SH-SY5Y (cell line): ENCODE measurements around the gene MTCP1.

Source experiments
- GATA2 ChIP-seq: IDR thresholded peaks from 2 replicates; pipeline ENCODE4 v1.6.1; 2011; ENCODE audit warnings: mild to moderate bottlenecking, low read depth, low read length
- GATA3 ChIP-seq: IDR thresholded peaks from 2 replicates; pipeline ENCODE4 v1.6.1; 2011; ENCODE audit warnings: low read depth, mild to moderate bottlenecking, low read length, moderate library complexity

- no peak for TF ChIP-seq GATA2
- no peak for TF ChIP-seq GATA3
Measured at GRCh38 chrX:155113097-155113496, 42.2 kb upstream of the MTCP1 start.
